DND-41 (cell line): ENCODE results near the gene TCERG1L.

Source experiments
- ATAC-seq: fragments of 200-7000 bp; cut with Tn5 transposase; 3 replicates; pipeline ENCODE4 v1.9.1; 2021; ENCODE audit warnings: low read depth; ENCODE audit not compliant: insufficient read depth
- DNase-seq: peaks from one replicate; pipeline ENCODE4 v3.0.0-alpha.2; 2020
- H2AFZ ChIP-seq: 2 replicates; pipeline ENCODE4 v1.6.0; 2012; ENCODE audit warnings: low read depth, low read length
- H3K27ac ChIP-seq: 2 replicates; pipeline ENCODE4 v1.5.1; 2012; ENCODE audit warnings: low read length, inconsistent platforms
- H3K27me3 ChIP-seq: fragments of 200-600 bp; sonication (generic); 2 replicates; pipeline ENCODE4 v1.6.0; 2012; ENCODE audit warnings: low read length, mild to moderate bottlenecking, inconsistent platforms; ENCODE audit not compliant: insufficient read depth, poor library complexity
- H3K36me3 ChIP-seq: 2 replicates; pipeline ENCODE4 v1.5.1; 2012; ENCODE audit warnings: low read length, inconsistent platforms; ENCODE audit not compliant: insufficient read depth
- H3K4me1 ChIP-seq: 2 replicates; pipeline ENCODE4 v1.5.1; 2012; ENCODE audit warnings: mild to moderate bottlenecking, low read length; ENCODE audit not compliant: insufficient read depth
- H3K4me2 ChIP-seq: 2 replicates; pipeline ENCODE4 v1.6.0; 2012; ENCODE audit warnings: mild to moderate bottlenecking, moderate library complexity, low read length, inconsistent platforms; ENCODE audit not compliant: insufficient read depth
- H3K4me3 ChIP-seq, 2 experiments: fragments of 200-600 bp in 1 of 2; shearing (Covaris generic) in 1 of 2; 2 replicates each; pipeline ENCODE4 v1.5.1; 2012 to 2016; ENCODE audit warnings: inconsistent platforms in 2 of 2, low read length in 2 of 2, mild to moderate bottlenecking in 2 of 2, low read depth in 1 of 2, moderate library complexity in 1 of 2
- H3K79me2 ChIP-seq: 2 replicates; pipeline ENCODE4 v1.6.0; 2012; ENCODE audit warnings: low read length, inconsistent platforms; ENCODE audit not compliant: insufficient read depth
- H3K9ac ChIP-seq: 2 replicates; pipeline ENCODE4 v1.6.0; 2012; ENCODE audit warnings: low read depth, mild to moderate bottlenecking, inconsistent platforms, low read length, moderate library complexity
- H3K9me3 ChIP-seq: 2 replicates; pipeline ENCODE4 v1.5.1; 2012; ENCODE audit warnings: low read length, moderate library complexity, mild to moderate bottlenecking, inconsistent platforms; ENCODE audit not compliant: insufficient read depth, severe bottlenecking
- H4K20me1 ChIP-seq: 2 replicates; pipeline ENCODE4 v1.6.0; 2012; ENCODE audit warnings: low read length; ENCODE audit not compliant: insufficient read depth
- CTCF ChIP-seq: IDR thresholded peaks from 2 replicates; pipeline ENCODE4 v1.5.1; 2012; ENCODE audit warnings: borderline replicate concordance, low read length, moderate library complexity, mild to moderate bottlenecking; ENCODE audit not compliant: poor library complexity, severe bottlenecking; ENCODE audit errors: extremely low read depth
- EZH2 ChIP-seq: IDR thresholded peaks from 3 replicates; pipeline ENCODE4 v1.6.1; 2012; ENCODE audit warnings: borderline replicate concordance, low read depth, mild to moderate bottlenecking, moderate library complexity, low read length, inconsistent platforms; ENCODE audit not compliant: severe bottlenecking

TCERG1L gene

GRCh38 chr10:131087464-131088215, 223.9 kb downstream of the TCERG1L start:
- Histone ChIP-seq H3K79me2 (no peaks in the 10 kb centered on the region), H3K9me3 (no peaks in the 10 kb centered on the region), H3K27ac (no peak overlapping the region), H3K9ac (no peak overlapping the region), H3K4me1 (peaks cover 49% of the 10 kb centered on the region), H2AFZ (no peak overlapping the region), H3K36me3 (no peaks in the 10 kb centered on the region), H4K20me1 (no peaks in the 10 kb centered on the region), H3K4me2 (no peak overlapping the region), H3K27me3 (no peaks in the 10 kb centered on the region), H3K4me3 (no peak overlapping the region)
- no peak for TF ChIP-seq CTCF
- no peak for TF ChIP-seq EZH2
- ATAC-seq (no peak), DNase-seq (no peak)

- H3K27ac ChIP-seq, result peak overlapping the region; percentile 84
- no peak overlapping the region for H3K4me3 ChIP-seq
- no peaks in the 10 kb centered on the region for H3K79me2 ChIP-seq
- no peaks in the 10 kb centered on the region for H3K9me3 ChIP-seq
- no peak for TF ChIP-seq EZH2
- H3K4me1 ChIP-seq, result peaks cover 60% of the 10 kb centered on the region
- no peaks in the 10 kb centered on the region for H4K20me1 ChIP-seq
- no peak overlapping the region for H3K4me2 ChIP-seq
- DNase-seq (no peak), ATAC-seq (no peak)
- no peak overlapping the region for H2AFZ ChIP-seq
- no peaks in the 10 kb centered on the region for H3K36me3 ChIP-seq
- no peaks in the 10 kb centered on the region for H3K27me3 ChIP-seq
- no peak overlapping the region for H3K9ac ChIP-seq
Observed at GRCh38 chr10:131086511-131086910, 225.0 kb downstream of the TCERG1L start.

- Histone ChIP-seq H3K9ac (peak overlapping the region; percentile 37; the same call in 1 of the 2 replicates), H3K27ac (peak overlapping the region; percentile 84), H2AFZ (no peak overlapping the region), H3K27me3 (no peaks in the 10 kb centered on the region), H3K9me3 (no peaks in the 10 kb centered on the region), H3K79me2 (no peaks in the 10 kb centered on the region), H3K4me3 (no peak overlapping the region), H3K4me2 (no peak overlapping the region), H3K36me3 (no peaks in the 10 kb centered on the region), H4K20me1 (no peaks in the 10 kb centered on the region), H3K4me1 (peaks cover 65% of the 10 kb centered on the region)
- ATAC-seq, result no peak
- TF ChIP-seq CTCF, result no peak
- no peak for TF ChIP-seq EZH2
- no peak for DNase-seq
Observed at GRCh38 chr10:131086094-131086493, 225.4 kb downstream of the TCERG1L start.

- Histone ChIP-seq H3K27ac (peak overlapping the region; percentile 84), H3K4me3 (peak overlapping the region in 1 of 2 experiments; percentile 40; a peak in 1 of 4 replicates), H4K20me1 (no peaks in the 10 kb centered on the region), H3K36me3 (no peaks in the 10 kb centered on the region), H2AFZ (peak overlapping the region; percentile 66), H3K4me2 (peak overlapping the region; percentile 47), H3K9ac (peak overlapping the region; percentile 37), H3K27me3 (no peaks in the 10 kb centered on the region), H3K79me2 (no peaks in the 10 kb centered on the region), H3K9me3 (no peaks in the 10 kb centered on the region), H3K4me1 (peaks cover 68% of the 10 kb centered on the region)
- DNase-seq (peak; percentile 89), ATAC-seq (peak; percentile 82)
- TF ChIP-seq EZH2, result no peak
- no peak for TF ChIP-seq CTCF
Observed at GRCh38 chr10:131085091-131085860, 226.2 kb downstream of the TCERG1L start.
